Esophagus squamous epithelium (tissue), 4 donors: ENCODE results near the gene PIK3C2G.

Experiments used
- POLR2A ChIP-seq, 4 donors: fragments of 450-650 bp; IDR thresholded peaks; one replicate each; pipeline ENCODE4 v1.6.1; 2017; ENCODE audit warnings: antibody characterized with exemption in 4 of 4, mild to moderate bottlenecking in 4 of 4, moderate library complexity in 3 of 4
- TF ChIP-seq, protein P1 (sequence below), 6 experiments: fragments of 450-650 bp in 4 of 6; fragments of 200-600 bp in 2 of 6; sonication (generic) in 2 of 6; IDR thresholded peaks; one replicate each; pipeline ENCODE4 v1.5.1; 2016 to 2019; ENCODE audit warnings: antibody characterized with exemption in 6 of 6, mild to moderate bottlenecking in 4 of 6, moderate library complexity in 4 of 6

DNA sequence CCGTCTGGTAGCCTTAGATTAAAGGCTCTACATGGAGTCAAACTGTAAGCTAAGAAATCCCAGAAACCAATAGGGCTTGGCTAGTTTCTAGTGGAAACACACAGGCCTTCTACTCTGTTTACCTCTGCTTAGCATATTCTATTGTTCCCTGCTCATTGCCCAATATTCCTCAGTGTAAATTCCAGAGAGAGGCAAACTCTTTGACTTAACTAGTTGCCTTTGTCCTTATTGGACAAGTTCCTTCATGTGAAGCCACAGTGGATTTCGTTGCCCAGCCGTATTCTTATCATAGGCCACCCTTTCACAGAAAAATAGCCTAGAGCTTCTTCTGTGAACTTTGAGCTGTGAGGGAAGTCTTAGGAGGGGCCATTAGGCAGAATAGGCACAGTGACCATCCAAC lies 290.4 kb downstream of the PIK3C2G start:
- TF ChIP-seq, protein P1, sequence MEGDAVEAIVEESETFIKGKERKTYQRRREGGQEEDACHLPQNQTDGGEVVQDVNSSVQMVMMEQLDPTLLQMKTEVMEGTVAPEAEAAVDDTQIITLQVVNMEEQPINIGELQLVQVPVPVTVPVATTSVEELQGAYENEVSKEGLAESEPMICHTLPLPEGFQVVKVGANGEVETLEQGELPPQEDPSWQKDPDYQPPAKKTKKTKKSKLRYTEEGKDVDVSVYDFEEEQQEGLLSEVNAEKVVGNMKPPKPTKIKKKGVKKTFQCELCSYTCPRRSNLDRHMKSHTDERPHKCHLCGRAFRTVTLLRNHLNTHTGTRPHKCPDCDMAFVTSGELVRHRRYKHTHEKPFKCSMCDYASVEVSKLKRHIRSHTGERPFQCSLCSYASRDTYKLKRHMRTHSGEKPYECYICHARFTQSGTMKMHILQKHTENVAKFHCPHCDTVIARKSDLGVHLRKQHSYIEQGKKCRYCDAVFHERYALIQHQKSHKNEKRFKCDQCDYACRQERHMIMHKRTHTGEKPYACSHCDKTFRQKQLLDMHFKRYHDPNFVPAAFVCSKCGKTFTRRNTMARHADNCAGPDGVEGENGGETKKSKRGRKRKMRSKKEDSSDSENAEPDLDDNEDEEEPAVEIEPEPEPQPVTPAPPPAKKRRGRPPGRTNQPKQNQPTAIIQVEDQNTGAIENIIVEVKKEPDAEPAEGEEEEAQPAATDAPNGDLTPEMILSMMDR (IDR thresholded peaks at IDR 0.05), result no peak
- no peak for TF ChIP-seq POLR2A (IDR thresholded peaks at IDR 0.05)
